ENCODE measurements around the gene PYGO2.
A peak's percentile ranks its signal among the peaks of the same experiment; 100 is the strongest.
"Not testable (repeated sequence)": the region's sequence is repeated elsewhere in the genome, so short reads cannot be mapped to it uniquely, and the experiment has no call there.

PYGO2 gene

DNA sequence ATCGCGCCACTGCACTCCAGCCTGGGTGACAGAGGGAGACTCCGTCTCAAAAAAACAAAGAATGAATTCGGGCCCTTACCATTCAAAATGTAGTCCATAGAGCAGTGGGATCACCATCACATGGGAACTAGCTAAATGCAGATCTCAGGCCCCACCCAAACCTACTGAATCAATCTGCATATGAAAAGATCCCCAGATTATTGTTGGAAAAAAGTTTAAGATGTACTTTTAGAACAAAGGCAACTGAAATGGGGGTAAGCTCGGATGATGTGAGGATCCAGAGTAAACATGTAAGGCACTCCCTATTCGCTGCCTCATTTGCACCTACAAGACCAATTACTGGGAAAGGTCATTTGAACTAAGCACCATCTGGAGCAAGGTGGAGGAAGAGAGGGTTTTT is 20.8 kb upstream of the PYGO2 start:
- no peak for DNase-seq (ENCODE audit: low read depth in 3 of 3)

- DNase-seq (ENCODE audit: low read depth in 3 of 3) = no peak
Measured at GRCh38 chr1:154978360-154978759, 16.8 kb upstream of the PYGO2 start.

DNA sequence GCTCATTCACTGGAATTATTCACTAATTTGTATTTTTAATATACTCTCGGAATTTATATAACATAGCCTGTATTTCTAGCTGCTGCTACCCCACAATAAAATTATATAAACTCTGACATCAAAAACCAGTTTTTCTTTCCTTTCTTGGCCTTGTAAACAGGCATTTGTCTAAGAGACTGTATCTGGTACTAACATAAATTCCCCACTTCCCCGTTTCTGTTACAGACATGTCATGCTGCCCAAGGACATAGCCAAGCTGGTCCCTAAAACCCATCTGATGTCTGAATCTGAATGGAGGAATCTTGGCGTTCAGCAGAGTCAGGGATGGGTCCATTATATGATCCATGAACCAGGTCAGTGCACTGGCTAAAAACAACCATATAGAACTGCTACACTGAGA is 16.2 kb upstream of the PYGO2 start:
- DNase-seq (ENCODE audit: low read depth in 3 of 3) = not testable (repeated sequence)

DNA sequence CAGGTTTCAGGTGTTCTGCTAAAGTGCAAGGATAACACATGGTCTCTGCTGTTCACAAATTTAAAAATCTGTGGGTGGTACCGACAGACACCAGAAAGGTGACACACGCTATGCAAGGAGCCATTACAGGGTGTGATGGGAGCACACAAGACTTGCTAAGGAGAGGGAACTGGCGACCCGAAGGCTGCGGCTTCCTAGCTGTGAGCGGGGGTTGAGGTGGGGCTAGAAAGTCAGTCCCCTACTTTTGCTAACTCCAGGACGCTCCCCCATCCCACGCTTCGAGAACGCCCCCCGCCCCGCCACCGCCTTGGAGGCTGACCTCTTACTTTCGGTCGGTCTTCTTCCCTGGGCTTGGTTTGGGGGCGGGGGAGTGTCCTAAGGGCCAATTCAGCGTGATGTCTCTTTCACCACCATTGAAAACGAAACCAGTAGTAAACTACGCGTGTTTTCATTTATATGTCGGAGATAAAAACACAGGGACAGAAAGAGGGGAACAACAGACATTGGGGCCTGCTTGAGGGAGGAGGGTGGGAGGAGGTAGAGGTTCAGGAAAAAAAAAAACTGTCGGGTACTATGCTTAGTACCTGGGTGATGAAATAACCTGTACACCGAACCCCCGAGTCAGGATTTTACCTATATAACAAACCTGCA is 14.0 kb upstream of the PYGO2 start:
- DNase-seq (ENCODE audit: low read depth in 3 of 3) = peak in 2 of 3 donors; percentile 36 to 59

- peak; percentile 87 to 93 (median 90) for DNase-seq (ENCODE audit: low read depth in 3 of 3)
Measured at GRCh38 chr1:154974808-154975408, 13.3 kb upstream of the PYGO2 start.

DNA sequence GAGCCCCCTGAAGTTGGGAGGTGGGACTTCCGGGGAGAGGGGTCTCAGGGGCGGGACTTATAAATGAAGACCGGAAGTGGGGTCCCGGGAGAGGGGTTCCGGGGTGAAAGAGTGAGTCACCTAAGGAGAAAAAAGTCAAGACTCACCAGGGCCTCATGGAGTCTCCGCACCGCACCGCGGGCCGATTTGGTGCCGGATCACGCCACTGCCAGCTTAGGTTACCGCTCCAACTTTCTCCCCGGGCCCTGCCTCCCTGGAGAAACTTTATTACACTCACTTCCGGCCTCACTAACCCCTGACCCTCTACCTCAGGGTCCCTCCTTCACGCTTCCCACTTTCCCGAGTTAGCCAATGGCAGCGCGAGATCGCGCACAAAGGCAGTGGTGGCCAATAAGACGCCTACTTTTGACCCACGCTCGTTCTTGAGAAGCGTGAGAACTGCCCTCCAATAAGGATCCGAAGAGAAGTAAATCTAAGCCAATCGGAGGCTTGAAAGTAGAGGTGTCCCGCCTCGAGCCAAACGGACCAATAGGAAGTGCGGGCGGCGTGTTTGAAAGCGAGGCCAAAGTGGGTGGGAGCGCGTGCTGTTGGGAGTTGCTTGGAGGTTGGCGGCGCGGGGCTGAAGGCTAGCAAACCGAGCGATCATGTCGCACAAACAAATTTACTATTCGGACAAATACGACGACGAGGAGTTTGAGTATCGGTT is 12.7 kb upstream of the PYGO2 start, which contains the start of gene CKS1B:
CKS1B (plus strand) TSS at position 580 of the 706 bp plus-strand sequence; CDS start at position 645, 65 bp downstream.
- peak; percentile 87 to 94 (median 89) for DNase-seq (ENCODE audit: low read depth in 3 of 3)

- peak; percentile 94 to 97 (median 95) for DNase-seq (ENCODE audit: low read depth in 3 of 3)
Measured at GRCh38 chr1:154973344-154974101, 11.9 kb upstream of the PYGO2 start.

DNA sequence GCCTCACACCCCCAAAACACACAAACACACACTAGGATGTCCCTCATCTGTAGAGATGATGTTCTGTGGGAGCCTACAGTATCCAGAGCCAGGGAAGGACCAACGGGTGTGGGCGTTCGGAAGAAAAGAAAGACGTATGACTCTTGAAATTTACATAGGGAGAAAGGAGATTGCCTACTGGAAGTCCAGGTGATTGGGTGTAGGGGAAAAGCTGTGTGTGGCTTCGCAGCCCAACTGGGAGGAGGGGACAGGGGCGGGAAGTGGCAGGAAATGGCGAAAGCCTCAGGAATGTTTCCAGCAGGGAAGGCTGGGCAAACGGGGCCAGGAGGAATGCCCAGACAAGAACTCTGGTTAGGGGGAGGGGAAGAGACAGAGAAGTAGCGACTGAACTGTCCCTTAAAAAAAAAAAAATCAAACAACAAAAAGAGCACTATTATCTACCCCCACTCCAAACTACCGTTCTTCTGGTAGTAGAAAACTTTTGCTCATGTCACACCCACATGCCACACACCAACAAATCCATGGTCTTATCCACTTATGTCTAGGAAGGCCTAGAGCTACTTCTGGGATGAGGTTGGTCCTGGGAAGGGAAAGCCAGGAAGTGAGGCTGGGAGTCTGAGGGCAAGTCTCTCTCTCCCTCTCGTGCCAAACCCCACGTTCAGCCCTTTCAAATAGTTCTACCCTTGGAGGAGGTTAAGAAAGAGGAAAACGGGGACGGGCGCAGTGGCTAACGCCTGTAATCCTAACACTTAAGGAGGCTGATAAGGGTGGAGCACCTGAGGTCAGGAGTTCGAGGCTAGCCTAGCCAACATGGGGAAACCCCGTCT is 11.1 kb upstream of the PYGO2 start:
- no peak for DNase-seq (ENCODE audit: low read depth in 3 of 3)

- DNase-seq (ENCODE audit: low read depth in 3 of 3) = no peak
Measured at GRCh38 chr1:154972213-154972516, 10.6 kb upstream of the PYGO2 start.

DNA sequence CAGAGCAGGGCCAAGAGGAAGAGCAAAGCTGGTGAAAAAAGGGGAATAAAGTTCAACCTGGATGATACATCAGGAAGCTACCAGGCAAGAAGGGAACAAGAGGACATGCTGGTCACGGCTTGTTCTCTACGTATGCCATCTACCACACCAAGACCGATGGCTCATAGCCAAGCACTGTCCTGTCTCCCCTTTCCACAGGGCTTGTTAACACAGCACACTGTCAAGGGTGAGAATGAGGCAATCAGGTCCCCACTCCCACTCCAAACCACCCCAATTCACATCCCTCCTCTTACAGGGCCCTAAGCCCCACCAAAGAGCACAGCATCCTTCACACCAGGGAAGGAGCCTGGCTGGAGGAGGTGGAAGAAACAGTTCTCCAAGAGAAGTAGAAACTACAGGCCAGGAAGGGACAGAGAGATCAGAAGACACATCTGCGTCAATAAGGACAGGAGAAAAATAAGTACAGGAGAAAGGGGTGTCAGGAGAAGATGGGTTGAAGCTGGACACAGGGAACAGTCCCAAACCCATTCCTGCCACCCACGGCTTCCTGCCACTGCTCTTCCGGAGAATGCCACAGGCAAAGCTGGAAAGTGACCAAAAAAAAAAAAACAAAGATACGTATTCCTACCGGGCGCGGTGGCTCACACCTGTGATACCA is 9.9 kb upstream of the PYGO2 start:
- no peak for DNase-seq (ENCODE audit: low read depth in 3 of 3)

DNA sequence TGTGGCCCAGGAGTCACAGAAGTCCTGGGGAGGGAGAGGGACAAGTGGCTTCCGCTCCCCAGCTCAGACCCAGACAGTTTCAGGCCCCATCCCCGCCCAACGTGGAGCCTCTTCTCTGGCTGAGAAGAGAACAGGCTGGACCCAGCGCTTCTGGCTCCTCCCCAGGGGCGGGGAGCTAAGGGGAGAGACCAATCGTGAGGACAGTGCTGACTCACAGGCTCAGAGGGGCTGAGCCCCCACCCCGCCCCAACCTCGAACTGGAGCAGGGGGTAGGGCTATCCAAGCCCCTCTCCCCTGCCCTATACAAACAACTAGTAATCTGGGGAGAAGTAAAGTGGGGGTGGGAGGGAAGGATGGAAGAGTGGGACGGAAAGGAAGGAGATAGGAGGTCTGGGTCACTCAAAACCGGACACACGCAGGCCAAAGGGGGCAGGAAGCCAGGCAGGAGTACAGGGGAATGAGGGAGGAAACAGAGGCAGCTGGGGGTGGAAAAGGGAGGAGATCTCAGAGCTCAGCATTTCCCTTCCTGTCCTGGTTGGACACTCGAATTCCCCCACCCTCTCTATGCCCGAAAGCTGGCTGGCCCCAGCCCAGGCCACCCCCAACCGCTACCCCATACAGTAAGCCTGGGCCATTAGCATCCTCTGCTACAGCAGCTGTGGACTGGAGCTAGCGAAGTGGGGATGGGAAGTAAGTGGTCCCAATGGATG is 9.2 kb upstream of the PYGO2 start, which contains the start of gene SHC1:
SHC1 (minus strand) TSS at position 117 of the 710 bp plus-strand sequence. CDS start 221 bp downstream, outside the sequence.
- peak in 1 of 3 donors; percentile 20 for DNase-seq (ENCODE audit: low read depth in 3 of 3)

DNA sequence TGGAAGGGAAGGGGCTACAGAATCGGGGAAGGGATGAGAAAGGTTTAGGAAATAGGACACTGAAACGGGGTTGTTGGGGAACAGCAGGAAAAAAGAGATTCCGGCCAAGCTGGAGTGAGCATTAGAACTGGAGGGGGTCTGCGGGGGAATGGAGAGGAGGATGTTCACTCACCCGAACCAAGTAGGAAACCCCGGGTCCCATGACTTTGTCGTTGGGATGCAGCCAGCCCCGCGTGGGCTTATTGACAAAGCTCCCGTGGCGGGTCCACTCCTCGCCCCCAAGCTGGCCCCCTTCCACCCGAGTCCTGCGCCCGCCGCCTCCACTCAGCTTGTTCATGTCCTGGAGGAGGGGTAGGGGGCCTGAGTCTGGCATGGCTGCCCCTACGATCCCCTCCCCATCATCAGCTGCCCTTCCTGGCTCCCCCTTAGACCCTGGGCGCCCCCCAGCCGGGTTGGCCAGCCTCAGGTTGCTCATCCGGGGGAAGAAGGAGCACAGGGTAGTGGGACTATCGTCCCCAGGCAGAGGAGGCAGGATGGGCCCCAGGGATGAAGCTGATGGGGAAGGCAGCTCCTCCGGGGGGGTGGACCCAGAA is 8.4 kb upstream of the PYGO2 start:
- DNase-seq (ENCODE audit: low read depth in 3 of 3) = no peak

DNA sequence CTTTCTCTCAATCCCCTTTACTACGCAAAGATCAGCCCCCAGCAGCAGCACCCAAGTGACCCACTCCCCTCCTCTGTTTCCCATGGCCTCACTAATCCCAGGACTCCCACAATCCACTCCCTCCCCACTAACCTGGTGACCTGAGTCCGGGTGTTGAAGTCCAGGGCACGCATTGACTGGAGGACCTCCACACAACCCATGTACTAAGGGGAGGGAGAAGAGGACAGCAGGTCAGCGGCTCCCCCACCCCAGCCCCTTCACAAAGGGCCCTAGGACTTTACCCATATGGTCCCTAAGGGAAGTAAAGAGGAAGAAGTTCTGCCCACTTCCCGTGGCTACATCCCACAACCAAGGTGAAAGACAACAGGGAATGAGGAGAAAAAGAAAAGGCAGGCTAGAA is 7.7 kb upstream of the PYGO2 start:
- DNase-seq (ENCODE audit: low read depth in 3 of 3) = no peak

- DNase-seq (ENCODE audit: low read depth in 3 of 3) = no peak
Measured at GRCh38 chr1:154968731-154969130, 7.1 kb upstream of the PYGO2 start.

GRCh38 chr1:154967331-154967950 is 5.9 kb upstream of the PYGO2 start:
- no peak for DNase-seq (ENCODE audit: low read depth in 3 of 3)

GRCh38 chr1:154966111-154966510 is 4.5 kb upstream of the PYGO2 start:
- no peak for DNase-seq (ENCODE audit: low read depth in 3 of 3)

GRCh38 chr1:154964359-154964758 is 2.8 kb upstream of the PYGO2 start:
- DNase-seq (ENCODE audit: low read depth in 3 of 3) = no peak

DNA sequence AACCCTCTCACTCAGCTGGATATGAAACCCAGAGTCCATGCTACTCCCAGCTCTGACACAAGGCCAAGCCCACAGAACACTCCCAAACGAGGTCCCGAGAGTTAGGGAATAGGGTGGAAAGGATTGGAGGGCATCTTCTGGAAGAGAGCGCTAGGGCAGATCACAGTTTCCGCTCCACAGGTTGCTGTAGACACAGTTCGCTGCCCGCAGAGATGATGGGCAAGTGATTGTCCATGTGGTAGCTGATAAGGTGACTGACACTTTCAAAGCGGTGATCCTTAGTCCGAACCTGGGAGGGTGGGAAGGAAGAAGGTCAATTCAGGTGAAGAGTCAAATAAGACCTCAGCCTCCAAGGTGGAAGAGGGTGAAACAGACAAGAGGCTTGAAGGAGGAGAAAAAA is 2.1 kb upstream of the PYGO2 start:
- no peak for DNase-seq (ENCODE audit: low read depth in 3 of 3)

DNA sequence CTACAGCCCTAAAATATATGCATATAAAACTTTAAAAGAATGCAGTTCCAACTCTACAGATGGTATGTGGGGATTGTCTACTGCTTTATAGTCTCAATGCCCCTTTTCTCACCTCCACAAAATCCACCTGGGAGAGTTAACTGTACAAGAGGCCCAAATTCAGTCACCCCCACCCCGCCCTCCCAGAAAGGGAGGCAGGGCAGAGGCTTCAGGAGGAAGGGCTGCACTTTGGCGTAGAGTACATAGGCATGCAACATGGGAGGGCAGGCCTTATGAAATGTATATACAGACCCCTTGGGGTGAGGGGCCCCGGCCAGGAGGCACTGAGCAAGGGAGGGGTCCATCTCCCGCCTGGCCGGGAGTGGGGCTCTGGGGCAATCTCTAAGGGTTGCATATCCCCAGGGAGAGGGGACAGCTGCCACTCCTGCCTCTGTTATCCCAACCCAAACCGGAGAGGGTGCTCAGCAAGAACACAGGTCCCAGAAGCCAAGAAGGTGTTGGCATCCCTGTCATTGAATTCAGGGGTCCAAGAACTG is 1.3 kb upstream of the PYGO2 start:
- no peak for DNase-seq (ENCODE audit: low read depth in 3 of 3)

Data from stimulated activated CD4-positive, alpha-beta T cell treated with anti-CD3 and anti-CD28 coated beads, TNF-alpha, amount 100 ng/mL, for 48 hours (primary cell).